Iris pigment epithelial cell (primary cell): Measurements from ENCODE around the gene ZGPAT.
"Not testable (repeated sequence)": the region's sequence is repeated elsewhere in the genome, so short reads cannot be mapped to it uniquely, and the experiment has no call there.

Source experiments
- DNase-seq: peaks from one replicate; pipeline ENCODE4 v3.0.0-alpha.2; 2011; ENCODE audit warnings: low read depth

The ZGPAT gene

DNA sequence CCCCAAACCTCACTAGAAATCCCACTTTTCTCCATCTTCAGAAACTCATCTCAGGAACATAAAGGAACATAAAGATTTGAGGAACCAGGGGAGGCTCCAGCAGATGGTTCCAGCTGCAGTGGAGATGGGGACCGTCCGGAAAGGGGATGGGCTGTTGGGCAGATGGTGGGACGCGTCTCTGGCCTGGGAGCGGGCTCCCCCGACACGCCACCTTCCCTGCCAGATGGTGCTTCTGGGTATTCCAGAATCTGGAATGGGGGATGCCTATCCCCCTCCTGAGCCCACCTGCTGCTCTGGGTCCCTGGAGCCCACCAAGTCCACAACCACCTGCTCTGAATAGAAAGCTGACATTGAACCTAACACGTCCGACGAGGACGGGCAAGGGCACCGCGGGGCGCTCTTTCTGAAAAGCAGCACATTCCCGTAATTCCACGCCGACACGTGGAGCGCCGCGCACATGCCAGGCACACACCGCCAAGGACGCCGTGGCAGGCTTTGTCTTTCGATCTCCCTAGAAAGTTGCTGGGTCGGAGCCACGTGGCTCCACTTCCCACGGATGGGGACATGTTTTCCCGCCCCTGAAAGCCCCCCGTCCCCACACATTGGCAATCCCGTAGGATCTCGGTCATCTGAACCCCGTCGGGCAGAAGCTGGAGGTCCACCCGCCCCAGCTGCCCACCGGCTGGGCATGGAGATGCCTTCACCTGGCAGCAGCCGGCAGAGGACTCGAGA, 59.0 kb downstream of the ZGPAT start:
- DNase-seq, result no peak

DNA sequence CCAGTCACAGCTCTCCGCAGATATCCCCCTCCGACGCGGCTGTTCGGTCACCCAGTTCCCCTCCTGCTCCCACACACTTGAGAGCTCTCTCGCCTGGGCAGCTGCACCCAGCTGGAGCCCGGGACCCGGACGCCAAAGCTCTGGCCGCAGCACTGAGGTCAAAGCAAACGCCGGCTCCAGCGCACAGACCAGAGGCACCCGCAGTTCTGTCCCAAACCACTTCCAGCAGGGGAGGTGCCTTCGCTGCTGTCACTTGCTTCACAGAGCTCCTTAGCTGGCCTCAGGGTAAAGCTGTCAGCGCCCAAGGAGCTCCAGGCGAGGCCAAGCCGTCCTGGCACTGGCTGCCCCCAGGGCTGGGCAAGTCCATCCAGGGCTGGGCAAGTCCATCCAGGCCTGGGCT, 59.6 kb downstream of the ZGPAT start:
- DNase-seq, result no peak

DNA sequence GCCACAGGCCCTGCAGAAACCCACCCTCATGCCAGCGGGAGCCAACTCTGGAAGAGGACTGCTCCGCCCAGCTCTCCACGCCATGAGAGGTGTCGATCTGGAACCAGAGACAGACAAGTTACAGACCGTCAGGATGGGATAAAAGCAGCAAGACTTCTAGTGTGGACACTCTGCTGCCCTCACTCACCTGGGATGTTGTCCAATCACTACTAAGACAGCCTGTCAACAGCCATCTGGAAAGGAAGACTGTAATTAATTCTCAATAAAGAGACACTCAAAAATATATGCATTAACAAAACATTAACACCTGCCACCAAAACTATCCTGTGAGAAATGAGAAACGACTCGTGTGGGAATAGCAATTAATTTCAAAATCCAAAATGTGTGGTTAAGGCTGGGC, 60.0 kb downstream of the ZGPAT start:
- DNase-seq, result no peak

DNA sequence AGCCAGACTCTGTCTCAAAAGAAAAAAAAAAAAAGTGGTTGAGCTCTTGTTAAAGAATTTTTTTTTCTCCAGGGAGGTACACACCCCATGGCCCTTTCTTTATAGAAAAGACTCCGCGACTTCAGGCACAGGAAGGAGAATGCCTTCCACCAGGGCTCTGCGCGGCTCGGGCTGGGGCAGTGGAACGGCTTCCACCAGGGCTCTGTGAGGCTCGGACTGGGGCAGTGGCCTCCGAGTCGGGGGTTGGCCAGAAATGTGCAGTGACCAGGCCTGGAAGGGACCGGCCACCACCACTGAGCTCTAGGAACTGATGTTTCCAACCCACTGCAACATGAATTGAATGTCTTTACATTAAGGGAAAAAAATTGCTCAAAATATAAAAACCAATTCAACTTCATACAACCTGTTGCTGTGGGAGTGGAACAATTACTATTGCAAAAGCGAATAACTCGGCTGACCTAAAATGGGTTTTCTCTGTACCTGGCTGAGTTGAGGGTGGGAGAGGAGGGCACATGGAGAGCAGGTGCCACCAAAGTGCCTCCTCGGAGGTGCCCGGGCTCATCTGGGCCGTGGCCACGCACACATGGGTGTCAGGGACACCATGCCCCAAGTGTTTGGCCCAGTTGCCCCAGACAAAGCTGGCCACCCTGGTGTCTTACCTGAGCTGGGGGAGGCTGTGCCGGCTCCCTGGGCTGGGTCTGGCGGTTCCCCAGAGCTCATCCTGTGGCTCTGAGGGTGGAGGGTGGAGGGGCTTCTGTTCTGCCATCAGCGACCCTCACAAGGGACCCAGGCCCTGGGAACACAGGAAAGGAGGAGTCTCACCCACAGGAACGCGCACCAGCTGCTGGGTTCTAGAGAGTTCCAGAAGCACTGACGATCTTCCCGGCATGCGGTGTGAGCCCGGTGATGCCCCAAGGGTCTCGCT, 61.0 kb downstream of the ZGPAT start:
- no peak for DNase-seq

DNA sequence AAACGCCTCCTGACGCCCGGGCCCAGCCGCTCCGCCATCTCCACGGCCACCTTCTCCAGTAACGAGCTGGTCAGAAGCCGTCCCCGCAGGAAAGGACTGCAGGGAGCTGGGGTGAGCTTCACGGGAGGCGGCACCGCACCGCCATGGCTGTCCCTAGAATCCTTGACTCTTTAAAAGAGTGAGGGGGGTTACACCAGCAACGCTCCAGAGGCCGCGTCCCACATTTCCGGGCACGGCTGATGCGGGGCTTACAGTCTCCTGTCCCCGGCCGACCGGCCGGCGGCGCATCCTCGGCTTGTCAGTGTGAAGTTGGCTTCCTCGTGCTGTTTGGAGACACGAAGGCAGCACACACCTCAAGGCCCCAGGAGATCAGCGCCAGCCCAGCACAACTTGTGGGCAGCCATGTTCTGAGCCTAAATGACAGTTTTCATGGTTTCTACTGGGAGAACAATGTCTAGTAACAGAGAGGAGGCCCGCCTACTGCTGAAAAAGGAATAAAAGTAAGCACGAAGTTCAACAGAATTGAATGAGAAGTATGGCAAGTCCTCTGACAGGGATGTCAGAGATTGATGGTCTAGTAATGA, 62.1 kb downstream of the ZGPAT start:
- no peak for DNase-seq

DNA sequence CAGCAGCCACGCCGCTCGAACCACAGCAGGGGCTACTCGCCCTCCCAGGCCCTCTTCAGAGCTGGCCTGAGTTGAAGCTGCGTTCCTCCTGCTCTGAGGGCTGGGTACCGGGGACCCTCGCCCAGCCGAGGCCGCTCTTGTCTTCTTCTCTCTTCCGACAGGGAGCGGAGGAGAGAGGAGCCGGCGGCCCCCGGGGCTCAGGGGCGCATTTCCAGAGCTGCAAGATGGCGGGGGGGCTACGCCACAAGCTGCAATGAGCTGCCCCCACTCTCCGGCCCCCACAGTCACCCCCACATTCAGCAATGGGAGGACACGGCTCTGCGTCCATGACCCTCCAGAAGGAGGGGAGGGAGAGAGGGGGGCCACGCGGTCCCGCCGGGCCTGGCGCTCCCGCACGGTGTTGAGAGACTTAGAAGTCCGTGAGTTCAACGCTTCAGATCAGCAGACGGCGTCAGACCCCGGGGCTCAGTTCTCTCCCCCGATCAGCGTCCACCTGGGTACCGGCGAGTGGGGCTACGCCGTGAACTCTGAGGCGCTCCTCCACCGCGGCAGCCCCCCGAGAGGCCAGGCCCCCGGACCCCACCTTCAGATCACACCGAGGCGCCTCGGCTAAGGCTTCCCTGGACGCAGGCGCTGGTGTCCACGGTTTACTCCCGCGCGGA, 63.3 kb downstream of the ZGPAT start:
- DNase-seq, result no peak

DNA sequence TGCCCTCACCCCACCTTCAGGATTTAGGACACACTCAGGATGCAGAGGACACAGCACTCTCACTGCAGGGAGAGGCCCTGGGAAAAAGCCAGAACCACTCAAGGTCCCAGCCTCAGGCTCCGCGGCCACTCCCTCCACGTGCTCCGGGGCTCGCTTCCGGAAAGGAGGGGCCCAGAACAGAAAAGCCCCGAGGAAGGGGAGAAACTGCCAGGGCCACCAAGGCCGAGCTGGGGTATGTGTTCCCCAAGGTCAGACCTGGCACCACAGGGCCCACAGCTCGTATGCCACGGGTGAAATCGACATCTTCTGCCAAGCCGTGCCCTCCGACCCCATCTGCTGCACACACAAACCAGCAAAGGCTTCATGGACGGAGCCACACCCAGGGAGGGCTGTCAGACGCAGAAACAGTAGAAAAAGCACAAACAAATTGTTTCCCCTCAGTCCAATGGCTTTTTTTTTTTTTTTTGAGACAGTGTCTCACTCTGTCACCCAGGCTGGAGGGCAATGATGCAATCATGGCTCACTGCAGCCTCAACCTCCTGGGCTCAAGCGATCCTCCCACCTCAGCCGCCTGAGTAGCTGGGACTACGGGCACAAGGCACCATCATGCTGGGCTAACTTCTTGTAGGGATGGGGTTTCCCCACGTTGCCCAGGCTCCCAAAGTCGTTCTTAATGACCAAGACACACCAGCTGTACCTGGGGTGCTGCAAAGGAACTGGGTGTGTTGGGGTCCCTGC, 65.1 kb downstream of the ZGPAT start:
- no peak for DNase-seq

DNA sequence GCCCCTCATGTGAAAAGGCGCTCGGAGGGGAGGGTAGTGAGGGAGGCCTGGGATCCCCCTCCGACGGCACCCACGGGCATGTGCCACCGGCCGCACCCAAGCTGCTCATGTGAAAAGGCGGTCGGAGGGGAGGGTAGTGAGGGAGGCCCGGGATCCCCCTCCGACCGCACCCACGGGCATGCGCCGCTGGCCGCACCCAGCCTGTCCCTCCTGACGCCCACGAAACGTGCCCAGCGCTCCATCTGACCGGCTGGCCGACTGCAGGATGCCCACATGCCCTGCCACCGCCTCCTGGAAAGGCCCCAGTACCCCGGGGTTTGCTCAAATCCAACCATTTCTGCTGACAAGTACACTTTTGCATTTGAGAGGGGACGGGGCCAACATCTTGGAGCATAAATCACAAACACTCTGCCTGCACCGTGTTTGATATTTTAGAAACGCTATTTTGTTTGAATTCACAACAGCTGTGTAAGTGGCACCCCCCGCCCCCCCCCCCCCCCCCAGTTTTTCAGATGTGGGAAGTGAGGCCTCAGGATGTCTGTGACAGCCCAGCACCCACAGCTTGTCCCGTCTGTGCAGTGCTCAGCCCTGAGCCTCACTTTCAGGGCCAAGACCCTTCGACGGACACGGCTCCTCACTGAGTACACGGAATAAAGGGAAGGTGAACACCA, 65.9 kb downstream of the ZGPAT start:
- no peak for DNase-seq

DNA sequence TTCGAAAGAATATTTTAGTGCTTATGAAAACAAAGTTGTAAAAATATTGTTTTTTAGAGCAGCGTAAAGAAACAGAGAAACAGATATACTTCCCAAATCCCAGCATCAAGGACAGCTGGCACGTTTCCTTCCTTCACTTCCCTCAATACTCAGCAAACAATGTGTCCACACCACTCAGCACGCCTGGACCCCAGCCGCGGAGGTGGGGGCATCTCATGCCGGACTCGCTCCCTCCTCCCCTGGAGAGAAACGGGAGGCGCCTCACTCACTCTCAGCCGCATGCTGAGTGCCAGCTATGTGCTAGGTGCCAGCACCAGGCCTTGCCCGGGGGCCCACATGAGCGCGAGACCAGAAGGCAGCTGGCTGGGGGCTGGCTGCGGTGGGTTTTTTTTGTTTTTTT, 66.5 kb downstream of the ZGPAT start:
- DNase-seq, result no peak

DNA sequence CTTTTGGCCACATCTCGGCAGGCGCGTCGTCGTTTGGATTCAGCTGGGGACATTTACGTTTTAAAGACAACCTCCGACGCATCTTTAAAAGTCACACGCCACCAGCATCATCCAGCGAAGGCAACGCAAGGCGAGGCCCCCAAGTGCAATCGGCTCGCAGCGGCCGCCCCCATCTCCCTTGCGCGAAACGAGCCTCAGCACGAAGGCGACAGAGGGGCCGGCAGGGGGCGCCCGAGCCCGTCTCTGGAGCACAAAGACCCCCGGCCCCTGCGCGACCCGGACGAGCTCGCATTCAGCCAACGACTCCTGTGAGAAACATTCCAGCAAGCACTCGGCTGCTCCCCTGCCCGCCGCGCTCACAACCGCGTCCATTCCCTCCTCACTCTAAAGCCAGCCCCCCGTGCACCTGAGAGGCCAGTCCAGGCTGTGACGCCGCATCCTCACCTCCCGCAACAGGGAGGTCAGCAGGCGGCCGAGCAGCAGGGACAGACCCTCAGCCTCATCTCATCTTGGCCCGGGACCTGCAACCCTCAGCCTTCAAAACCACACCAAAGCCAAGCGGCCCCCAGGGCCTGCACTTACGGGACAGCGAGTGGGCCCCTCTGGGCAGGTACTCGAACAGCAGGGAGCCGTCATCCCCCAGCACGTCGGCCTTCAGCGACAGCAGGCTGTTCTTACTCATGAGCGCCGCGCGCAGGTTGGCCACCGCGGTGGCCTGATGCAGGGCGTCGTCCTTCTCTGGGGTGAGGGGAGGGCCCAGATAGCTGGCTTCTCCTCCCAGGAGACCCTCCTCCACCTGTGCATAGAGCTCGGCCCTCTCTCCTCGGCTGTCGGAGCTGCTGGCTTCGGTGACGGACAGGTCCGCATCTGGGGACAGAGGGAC, 67.5 kb downstream of the ZGPAT start:
- peak; percentile 24 for DNase-seq

DNA sequence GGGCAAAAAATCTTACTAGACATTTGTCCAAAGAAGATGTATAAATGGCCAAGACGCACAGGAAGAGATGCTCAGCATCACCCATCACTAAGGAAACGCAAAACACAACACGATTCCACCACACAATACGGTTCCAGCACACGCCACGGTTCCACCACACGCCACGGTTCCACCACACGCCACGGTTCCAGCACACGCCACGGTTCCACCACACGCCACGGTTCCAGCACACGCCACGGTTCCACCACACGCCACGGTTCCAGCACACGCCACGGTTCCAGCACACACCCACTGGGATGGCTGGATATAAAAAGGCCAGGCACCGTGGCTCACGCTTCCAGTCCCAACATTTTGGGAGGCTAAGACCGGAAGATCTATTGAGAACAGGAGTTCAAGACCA, 69.0 kb downstream of the ZGPAT start:
- not testable (repeated sequence) for DNase-seq

DNA sequence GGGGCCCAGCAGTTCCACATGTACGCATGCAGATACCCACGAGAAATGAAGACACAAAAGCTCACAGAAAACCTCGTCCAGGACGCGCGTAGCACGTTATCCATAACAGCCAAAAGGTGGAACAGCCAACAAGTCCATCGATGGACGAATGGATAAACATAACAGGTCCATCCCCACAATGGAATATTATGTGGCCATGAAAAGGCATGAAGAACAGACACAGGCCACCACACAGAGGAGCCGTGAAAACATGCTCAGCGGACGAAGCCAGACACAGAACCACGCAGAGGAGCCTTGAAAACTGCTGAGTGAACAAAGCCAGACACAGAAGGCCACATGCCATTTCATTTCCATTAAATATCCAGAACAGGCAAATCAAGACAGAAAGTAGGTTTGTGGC, 69.8 kb downstream of the ZGPAT start:
- no peak for DNase-seq

DNA sequence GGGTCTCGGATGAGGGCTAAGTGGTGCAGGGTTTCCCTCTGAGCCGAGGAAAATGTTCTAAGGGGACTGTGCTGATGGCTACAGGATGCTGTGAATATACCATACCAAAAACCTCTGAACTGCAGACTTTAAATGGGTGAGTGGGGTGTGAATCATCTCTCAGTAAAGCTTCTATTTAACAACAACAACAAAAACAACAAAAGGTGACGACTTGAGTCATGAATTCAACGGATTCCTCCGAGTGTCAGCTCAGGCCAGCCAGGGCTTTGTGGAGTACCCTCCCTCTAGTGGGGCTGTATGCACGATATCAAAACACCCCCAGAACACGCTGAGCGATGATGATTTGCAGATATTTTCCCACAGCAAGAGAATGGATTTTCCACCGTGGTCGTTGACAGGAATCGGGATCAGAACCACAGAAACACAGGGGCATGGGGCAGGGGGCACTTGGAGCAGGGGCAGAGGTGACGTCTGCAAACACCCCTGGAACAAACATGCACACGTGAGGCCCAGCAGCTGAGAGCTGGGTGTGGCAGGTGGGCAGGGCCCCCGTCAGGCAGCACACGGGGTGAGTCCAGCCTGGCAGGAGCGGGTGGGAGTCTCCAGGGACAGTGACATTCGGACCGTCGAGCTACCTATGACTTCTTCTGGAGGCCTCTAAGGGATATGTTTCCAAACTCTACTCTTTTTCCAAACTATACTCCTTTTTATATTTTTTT, 70.4 kb downstream of the ZGPAT start:
- no peak for DNase-seq

DNA sequence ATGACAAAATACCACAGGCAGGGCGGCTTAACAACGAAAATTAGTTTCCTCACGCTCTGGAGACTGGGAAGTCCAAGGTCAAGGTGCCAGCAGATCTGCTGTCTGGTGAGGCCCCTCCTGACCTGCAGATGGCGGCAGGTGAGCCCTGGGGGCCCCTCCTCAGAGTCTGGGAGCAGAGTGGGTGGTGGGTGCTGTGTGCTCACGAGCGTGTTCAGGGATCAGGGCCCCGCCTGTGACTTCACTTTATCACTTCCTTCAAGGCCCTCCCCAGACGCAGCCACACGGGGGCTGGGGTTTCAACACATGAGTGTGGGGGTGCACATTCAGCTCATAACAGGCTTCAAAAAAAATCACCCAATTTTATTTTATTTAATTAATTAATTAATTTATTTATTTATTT, 71.0 kb downstream of the ZGPAT start:
- no peak for DNase-seq

DNA sequence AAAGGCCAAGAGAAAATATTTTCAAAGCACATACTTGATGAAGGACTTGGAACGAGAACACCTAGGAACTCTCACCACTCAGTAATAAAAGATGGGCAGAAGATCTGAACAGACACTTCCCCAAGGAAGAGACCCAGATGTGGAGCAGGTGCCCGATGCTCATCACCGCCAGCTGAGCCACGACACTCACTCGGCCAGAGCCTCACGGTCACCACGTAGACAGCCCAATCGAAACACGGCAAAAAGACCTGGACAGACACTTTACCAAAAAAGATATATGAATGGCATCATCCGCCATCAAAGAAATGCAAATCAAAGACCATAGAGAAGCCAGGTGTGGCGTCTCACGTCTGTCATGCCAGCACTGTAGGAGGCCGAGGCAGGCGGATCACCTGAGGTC, 73.3 kb downstream of the ZGPAT start:
- DNase-seq, result no peak

DNA sequence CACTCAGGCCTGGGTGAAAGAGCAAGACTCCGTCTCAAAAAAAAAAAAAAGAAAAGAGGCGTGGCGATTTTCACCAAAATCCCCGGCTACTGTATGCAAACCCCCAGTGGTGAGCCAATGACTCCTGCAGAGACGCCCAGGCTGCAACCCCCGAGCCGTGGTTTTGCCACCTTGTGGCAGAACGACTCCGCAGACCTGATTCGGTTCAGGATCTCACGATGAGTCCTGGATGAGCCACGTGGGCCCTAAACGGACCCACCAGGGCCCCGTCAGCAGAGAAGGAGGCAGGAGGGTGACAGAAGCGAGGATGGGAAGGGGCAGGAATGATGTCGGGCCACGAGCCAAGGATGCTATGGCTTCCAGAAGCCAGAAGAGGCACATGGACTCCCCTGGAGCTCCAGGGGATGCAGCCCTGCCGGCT, 74.2 kb downstream of the ZGPAT start:
- no peak for DNase-seq

DNA sequence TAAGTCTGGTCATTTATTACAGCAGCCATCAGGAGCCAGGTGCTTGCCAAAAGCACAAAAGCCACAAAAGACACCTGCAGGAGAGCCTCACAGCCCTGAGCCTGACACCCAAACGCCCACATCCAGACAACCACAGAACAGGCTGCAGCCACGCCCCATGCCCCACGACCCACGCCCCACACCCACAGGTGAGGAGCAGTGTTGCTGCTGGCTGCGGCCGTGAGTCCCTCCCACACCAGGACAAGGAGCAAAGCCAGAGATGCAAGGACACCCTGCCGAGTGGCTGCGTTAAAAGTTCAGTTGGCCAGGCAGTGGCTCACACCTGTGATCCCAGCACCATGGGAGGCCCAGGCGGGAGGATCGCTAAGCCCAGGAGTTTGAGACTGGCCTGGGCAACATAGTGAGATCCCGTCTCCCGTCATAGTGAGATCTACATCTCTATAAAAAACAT, 74.7 kb downstream of the ZGPAT start:
- no peak for DNase-seq

DNA sequence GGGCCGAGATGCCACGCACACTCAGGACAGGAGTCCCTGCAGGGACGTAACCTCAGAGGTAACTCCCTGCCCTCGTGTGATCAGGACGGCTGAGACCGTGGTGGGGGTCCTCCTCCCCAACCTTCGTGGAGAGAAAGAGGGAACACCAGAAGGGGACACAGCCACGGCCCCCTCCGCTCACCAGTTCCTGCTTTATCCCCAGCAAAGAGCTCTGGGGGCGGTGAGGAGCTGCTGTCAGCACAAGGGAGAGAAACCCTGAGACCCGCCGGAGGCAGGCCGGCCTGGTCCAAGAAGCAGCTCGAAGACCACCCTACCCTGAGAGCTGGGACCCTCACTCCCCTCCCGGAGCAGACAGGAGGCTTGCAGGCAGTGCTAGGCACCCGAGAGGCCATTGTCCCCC, 76.1 kb downstream of the ZGPAT start:
- DNase-seq, result no peak

DNA sequence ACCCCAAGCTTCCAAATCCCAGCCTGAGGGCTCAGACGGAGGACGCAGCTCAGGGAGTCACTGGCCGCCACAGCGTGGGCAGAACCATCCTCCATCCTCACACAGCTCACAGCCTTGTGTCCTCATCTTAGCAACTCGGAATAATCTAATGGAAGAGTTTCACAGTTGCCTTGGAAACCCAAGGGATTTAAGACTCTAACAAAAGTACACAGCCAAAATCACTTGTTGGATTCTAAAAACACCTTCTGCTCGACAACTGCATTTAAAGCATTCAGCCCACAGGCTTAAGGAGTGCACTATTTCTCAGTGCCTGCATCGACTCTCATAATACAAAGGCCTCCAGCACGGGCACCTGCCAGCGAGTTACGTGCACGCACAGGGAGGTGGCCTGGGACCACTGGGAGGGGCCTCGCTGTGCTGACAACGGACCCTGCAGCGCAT, 77.9 kb downstream of the ZGPAT start:
- DNase-seq, result no peak
